GM12873 (cell line): ENCODE measurements around the gene SH3YL1.

Source experiments
- CTCF ChIP-seq: IDR thresholded peaks from 2 replicates; pipeline ENCODE4 v1.5.1; 2012; ENCODE audit warnings: low read depth, mild to moderate bottlenecking, moderate library complexity, low read length, control low read depth; ENCODE audit not compliant: insufficient read depth; ENCODE audit errors: missing control alignments

Gene SH3YL1

GRCh38 chr2:263774-264492 is at the start of gene SH3YL1:
Gene SH3YL1, minus strand, starts transcription at chr2:264032. Its CDS starts 48 bp downstream, at chr2:263984.
- TF ChIP-seq CTCF, result no peak

GRCh38 chr2:310994-311393 is 47.2 kb upstream of the SH3YL1 start:
- TF ChIP-seq CTCF, result no peak

- TF ChIP-seq CTCF, result no peak
Measured at GRCh38 chr2:309954-310510, 46.2 kb upstream of the SH3YL1 start.

GRCh38 chr2:309148-309953 is 45.5 kb upstream of the SH3YL1 start:
- no peak for TF ChIP-seq CTCF

GRCh38 chr2:305366-305765 is 41.5 kb upstream of the SH3YL1 start:
- TF ChIP-seq CTCF, result no peak

GRCh38 chr2:296354-296753 is 32.5 kb upstream of the SH3YL1 start:
- TF ChIP-seq CTCF, result no peak

GRCh38 chr2:295090-295489 is 31.3 kb upstream of the SH3YL1 start:
- TF ChIP-seq CTCF, result no peak
